NB4 (cell line): Measurements from ENCODE around the gene PDE3B.
"Not testable (repeated sequence)": the region's sequence is repeated elsewhere in the genome, so short reads cannot be mapped to it uniquely, and the experiment has no call there.

Experiments
- DNase-seq: peaks from one replicate; pipeline ENCODE4 v3.0.0; 2010; ENCODE audit warnings: low read depth
- H3K4me3 ChIP-seq: one replicate; pipeline ENCODE4 v1.5.1; 2011; ENCODE audit warnings: mild to moderate bottlenecking, low read depth, low read length, moderate library complexity
- MAX ChIP-seq: IDR thresholded peaks from 2 replicates; pipeline ENCODE4 v1.6.1; 2011; ENCODE audit warnings: low read depth, low read length
- MYC ChIP-seq: IDR thresholded peaks from 2 replicates; pipeline ENCODE4 v1.6.1; 2011; ENCODE audit warnings: low read depth, low read length
- POLR2A ChIP-seq: IDR thresholded peaks from 2 replicates; pipeline ENCODE4 v1.6.1; 2011; ENCODE audit warnings: mild to moderate bottlenecking; ENCODE audit not compliant: insufficient read length; ENCODE audit errors: extremely low read depth
- TF ChIP-seq, protein P1 (sequence below): IDR thresholded peaks from one replicate; pipeline ENCODE4 v1.5.1; 2012; ENCODE audit warnings: low read depth, low read length

PDE3B gene

GRCh38 chr11:14756349-14756748, 112.7 kb downstream of the PDE3B start:
- H3K4me3 ChIP-seq = no peak overlapping the region
- DNase-seq = no peak
- TF ChIP-seq MYC (no peak), MAX (no peak), POLR2A (no peak)
- TF ChIP-seq, protein P1, sequence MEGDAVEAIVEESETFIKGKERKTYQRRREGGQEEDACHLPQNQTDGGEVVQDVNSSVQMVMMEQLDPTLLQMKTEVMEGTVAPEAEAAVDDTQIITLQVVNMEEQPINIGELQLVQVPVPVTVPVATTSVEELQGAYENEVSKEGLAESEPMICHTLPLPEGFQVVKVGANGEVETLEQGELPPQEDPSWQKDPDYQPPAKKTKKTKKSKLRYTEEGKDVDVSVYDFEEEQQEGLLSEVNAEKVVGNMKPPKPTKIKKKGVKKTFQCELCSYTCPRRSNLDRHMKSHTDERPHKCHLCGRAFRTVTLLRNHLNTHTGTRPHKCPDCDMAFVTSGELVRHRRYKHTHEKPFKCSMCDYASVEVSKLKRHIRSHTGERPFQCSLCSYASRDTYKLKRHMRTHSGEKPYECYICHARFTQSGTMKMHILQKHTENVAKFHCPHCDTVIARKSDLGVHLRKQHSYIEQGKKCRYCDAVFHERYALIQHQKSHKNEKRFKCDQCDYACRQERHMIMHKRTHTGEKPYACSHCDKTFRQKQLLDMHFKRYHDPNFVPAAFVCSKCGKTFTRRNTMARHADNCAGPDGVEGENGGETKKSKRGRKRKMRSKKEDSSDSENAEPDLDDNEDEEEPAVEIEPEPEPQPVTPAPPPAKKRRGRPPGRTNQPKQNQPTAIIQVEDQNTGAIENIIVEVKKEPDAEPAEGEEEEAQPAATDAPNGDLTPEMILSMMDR = no peak

DNA sequence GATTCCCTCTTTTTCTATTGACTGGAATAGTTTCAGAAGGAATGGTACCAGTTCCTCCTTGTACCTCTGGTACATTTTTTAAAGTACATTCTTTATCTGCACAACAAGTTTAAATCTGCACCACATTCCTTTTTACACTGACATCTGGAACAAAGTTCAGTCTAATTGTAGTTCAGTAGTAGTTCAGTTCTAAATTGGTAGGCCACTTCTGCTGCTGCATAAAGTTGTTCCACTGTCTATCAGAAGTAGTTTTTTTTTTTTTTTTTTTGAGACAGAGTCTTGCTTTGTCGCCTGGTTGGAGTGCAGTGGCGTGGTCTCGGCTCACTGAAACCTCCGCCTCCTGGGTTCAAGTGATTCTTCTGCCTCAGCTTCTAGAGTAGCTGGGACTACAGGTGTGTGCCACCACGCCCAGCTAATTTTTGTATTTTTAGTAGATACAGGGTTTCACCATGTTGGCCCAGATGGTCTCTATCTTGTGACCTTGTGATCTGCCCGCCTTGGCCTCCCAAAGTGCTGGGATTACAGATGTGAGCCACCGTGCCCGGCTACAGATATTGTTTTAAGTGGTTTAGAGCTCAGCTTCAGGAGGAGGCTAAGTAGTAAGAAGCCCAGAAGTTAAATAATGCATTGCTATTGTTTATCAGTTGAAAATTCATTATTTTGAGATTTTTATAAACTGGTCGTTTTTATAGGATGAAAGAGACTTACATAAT, 115.9 kb downstream of the PDE3B start:
- DNase-seq, H3K4me3 ChIP-seq: not testable (repeated sequence)

DNA sequence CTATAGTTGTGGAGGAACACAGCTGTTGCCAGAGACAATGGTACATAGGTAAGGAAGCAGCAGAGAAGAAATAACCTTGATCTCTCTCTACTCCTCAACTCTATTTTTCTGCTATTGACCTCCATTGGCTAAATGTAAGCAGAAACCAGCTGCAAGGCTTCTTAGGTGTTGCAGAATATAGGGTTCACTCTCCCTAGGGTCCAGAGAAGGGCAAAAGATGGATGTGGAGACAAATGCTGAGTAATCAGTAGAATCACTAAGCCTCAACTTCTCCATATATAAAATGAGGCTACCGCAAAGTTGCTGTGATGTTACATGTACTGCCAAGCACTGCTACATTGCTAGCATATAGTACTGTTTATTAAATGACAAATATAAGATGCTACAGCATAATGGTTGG, 120.6 kb downstream of the PDE3B start:
- no peak overlapping the region for H3K4me3 ChIP-seq
- TF ChIP-seq MYC (no peak), POLR2A (no peak), MAX (no peak)
- TF ChIP-seq, protein P1 = no peak
- DNase-seq = peak; percentile 43

GRCh38 chr11:14764579-14765527, 121.2 kb downstream of the PDE3B start:
- no peak for TF ChIP-seq POLR2A
- no peak for TF ChIP-seq MAX
- peak; percentile 82 for DNase-seq
- H3K4me3 ChIP-seq = no peak overlapping the region

GRCh38 chr11:14766585-14766984, 123.0 kb downstream of the PDE3B start:
- H3K4me3 ChIP-seq = no peak overlapping the region
- no peak for TF ChIP-seq MYC
- TF ChIP-seq, protein P1 = no peak
- TF ChIP-seq MAX = no peak
- no peak for TF ChIP-seq POLR2A
- DNase-seq = no peak

GRCh38 chr11:14768526-14769188, 125.1 kb downstream of the PDE3B start:
- TF ChIP-seq POLR2A = no peak
- TF ChIP-seq MAX = no peak
- TF ChIP-seq, protein P1 = no peak
- TF ChIP-seq MYC = no peak
- no peak overlapping the region for H3K4me3 ChIP-seq

More at GRCh38 chr11:14768526-14769188, 125.1 kb downstream of the PDE3B start:
- no peak for DNase-seq
